ENCODE measurements around the gene PSD. TPM values are rescaled to one million over a fixed set of nuclear protein-coding genes. Genes with fewer than 3 reads are reported as not detected.

Gene PSD
- total RNA-seq, 1 experiment from 2014 or later, result 3.4 TPM

GRCh38 chr10:102460836-102461186 is 42.2 kb upstream of the PSD start:
- H2BK12ac ChIP-seq (ENCODE audit: insufficient read length, low read depth, low read length), result peak overlapping the region; percentile 17
- Mint-ChIP-seq H3K9me3 (no peaks in the 10 kb centered on the region), H3K27ac (peak overlapping the region; percentile 79 to 97 (median 91)), H3K4me3 (peak overlapping the region; percentile 76 to 95), H3K27me3 (ENCODE audit: low read depth) (peaks cover 16% of the 10 kb centered on the region), H3K4me1 (peaks cover 47 to 57% of the 10 kb centered on the region in 2 experiments), H3K36me3 (ENCODE audit: insufficient read depth in 1 of 3, low read depth in 3 of 3) (peaks cover 1 to 7% (median 2%) of the 10 kb centered on the region in 3 experiments; a peak in 5 of 7 replicates)
- peak overlapping the region; percentile 76 for H2BK20ac ChIP-seq (ENCODE audit: low read depth, low read length, poor library complexity, severe bottlenecking)
- no peak for TF ChIP-seq CTCF (conservative IDR thresholded peaks at IDR 0.05)
- peak overlapping the region; percentile 29; the same call in 1 of the 2 replicates for H3K4ac ChIP-seq (ENCODE audit: low read depth, low read length)
- H2AK5ac ChIP-seq (ENCODE audit: insufficient read length, low read length), result no peak overlapping the region
- peak overlapping the region; percentile 83 for H3K4me2 ChIP-seq (ENCODE audit: insufficient read depth, insufficient read length, low read length)
- no peaks in the 10 kb centered on the region for H4K20me1 ChIP-seq (ENCODE audit: control insufficient read depth, insufficient read depth, insufficient read length)
- peak overlapping the region; percentile 80 for H4K5ac ChIP-seq (ENCODE audit: insufficient read length, low read depth, low read length)
- H3K4me1 ChIP-seq (ENCODE audit: insufficient read depth, low read length), result peaks cover 3% of the 10 kb centered on the region
- no peaks in the 10 kb centered on the region for H3K27me3 ChIP-seq (ENCODE audit: insufficient read depth, low read length)
- H3K23me2 ChIP-seq (ENCODE audit: insufficient read length, low read depth, low read length, poor library complexity, severe bottlenecking), result peaks cover 10% of the 10 kb centered on the region
- peak overlapping the region; percentile 32 for H2BK5ac ChIP-seq (ENCODE audit: insufficient read length, low read length)
- peak overlapping the region; percentile 53 for H2AFZ ChIP-seq (ENCODE audit: low read length)
- H3K18ac ChIP-seq (ENCODE audit: insufficient read length, low read depth, low read length), result peak overlapping the region; percentile 90
- DNase-seq, result no peak
- peak overlapping the region; percentile 84 for H2BK120ac ChIP-seq (ENCODE audit: low read depth, low read length, poor library complexity, severe bottlenecking)
- no peak overlapping the region for H2BK15ac ChIP-seq (ENCODE audit: low read depth, low read length)
- peak overlapping the region; percentile 16 for H3K27ac ChIP-seq (ENCODE audit: insufficient read length, low read depth, low read length)
- H4K91ac ChIP-seq (ENCODE audit: insufficient read length, low read depth, low read length), result no peak overlapping the region
- H3K79me2 ChIP-seq (ENCODE audit: insufficient read depth, low read length), result no peaks in the 10 kb centered on the region
- no CpG with 5 or more reads among the region's 8 CpGs for WGBS (ENCODE audit: extremely low coverage, insufficient read length, low lambda C conversion rate)
- no peak overlapping the region for H3K56ac ChIP-seq (ENCODE audit: insufficient read length, low read depth, low read length)
- no peaks in the 10 kb centered on the region for H3K79me1 ChIP-seq (ENCODE audit: insufficient read depth, low read depth, low read length, poor library complexity, severe bottlenecking)
- H3T11ph ChIP-seq (ENCODE audit: low read length), result peak overlapping the region; percentile 81
- no peak overlapping the region for H3K9ac ChIP-seq (ENCODE audit: extremely low read depth, insufficient read length, low read length)
- H3K9me3 ChIP-seq (ENCODE audit: control insufficient read depth, low read depth, low read length), result no peaks in the 10 kb centered on the region
- no peak overlapping the region for H4K8ac ChIP-seq (replicated peaks; ENCODE audit: insufficient read length, low read depth, low read length)
- no peak overlapping the region for H3K23ac ChIP-seq (ENCODE audit: insufficient read length, low read depth, low read length)
- H3K14ac ChIP-seq (ENCODE audit: insufficient read depth, low read length), result peak overlapping the region; percentile 91; the same call in 1 of the 2 replicates

All from H9 (cell line).